Subcutaneous abdominal adipose tissue (tissue), 5 donors: ENCODE measurements around the gene CSTF2T.

Experiments used
- H3K27ac ChIP-seq: one replicate; pipeline ENCODE4 v1.7.0; 2013; ENCODE audit warnings: low read depth, mild to moderate bottlenecking, inconsistent platforms, low read length, moderate library complexity
- H3K27me3 ChIP-seq, 5 donors: one replicate each; pipeline ENCODE4 v1.7.0; 2013; ENCODE audit warnings: low read length in 5 of 5, inconsistent platforms in 1 of 5; ENCODE audit not compliant: control insufficient read depth in 5 of 5, insufficient read depth in 4 of 5
- H3K36me3 ChIP-seq, 5 donors: one replicate each; pipeline ENCODE4 v1.7.0; 2013; ENCODE audit warnings: low read length in 5 of 5; ENCODE audit not compliant: control insufficient read depth in 5 of 5, insufficient read depth in 5 of 5
- H3K4me1 ChIP-seq, 5 donors: one replicate each; pipeline ENCODE4 v1.7.0; 2013; ENCODE audit warnings: low read length in 5 of 5, mild to moderate bottlenecking in 3 of 5, moderate library complexity in 1 of 5; ENCODE audit not compliant: control insufficient read depth in 5 of 5, insufficient read depth in 5 of 5
- H3K4me3 ChIP-seq, 5 donors: one replicate each; pipeline ENCODE4 v1.7.0; 2013; ENCODE audit warnings: low read length in 5 of 5, low read depth in 1 of 5
- H3K9ac ChIP-seq, 5 donors: one replicate each; pipeline ENCODE4 v1.7.0; 2013; ENCODE audit warnings: low read length in 5 of 5, mild to moderate bottlenecking in 4 of 5, moderate library complexity in 3 of 5
- H3K9me3 ChIP-seq, 5 donors: one replicate each; pipeline ENCODE4 v1.7.0; 2013; ENCODE audit warnings: low read length in 5 of 5; ENCODE audit not compliant: control insufficient read depth in 5 of 5
- donor health status: healthy.
- donor health status: healthy.
- donor health status: healthy.
- donor health status: healthy.
- donor health status: healthy.

Gene CSTF2T

GRCh38 chr10:51699475-51700227 is at the start of gene CSTF2T:
Gene CSTF2T, minus strand, starts transcription at chr10:51699595. Its CDS starts 46 bp downstream, at chr10:51699549.
- no peaks in the 10 kb centered on the region for H3K27me3 ChIP-seq

GRCh38 chr10:51748959-51749358 is 49.6 kb upstream of the CSTF2T start:
- no peaks in the 10 kb centered on the region for H3K36me3 ChIP-seq

More at GRCh38 chr10:51699475-51700227, at the start of gene CSTF2T:
- Histone ChIP-seq H3K9ac (peak within 1 kb of the TSS; percentile 84 to 94 (median 93)), H3K36me3 (peaks cover 0 to 5% (median 3%) of the 10 kb centered on the region in 5 donors), H3K27ac (peak within 1 kb of the TSS; percentile 95), H3K4me3 (peak within 1 kb of the TSS; percentile 76 to 100 (median 95)), H3K9me3 (no peaks in the 10 kb centered on the region), H3K4me1 (peaks cover 8 to 37% (median 32%) of the 10 kb centered on the region in 5 donors)

GRCh38 chr10:51747216-51747615 is 47.8 kb upstream of the CSTF2T start:
- Histone ChIP-seq H3K4me3 (no peak overlapping the region), H3K4me1 (no peaks in the 10 kb centered on the region), H3K27ac (no peak overlapping the region), H3K27me3 (no peaks in the 10 kb centered on the region), H3K9me3 (no peaks in the 10 kb centered on the region), H3K36me3 (no peaks in the 10 kb centered on the region), H3K9ac (no peak overlapping the region)

More at GRCh38 chr10:51748959-51749358, 49.6 kb upstream of the CSTF2T start:
- Histone ChIP-seq H3K27ac (no peak overlapping the region), H3K4me1 (no peaks in the 10 kb centered on the region), H3K9me3 (no peaks in the 10 kb centered on the region), H3K27me3 (no peaks in the 10 kb centered on the region), H3K4me3 (no peak overlapping the region), H3K9ac (no peak overlapping the region)

- Histone ChIP-seq H3K36me3 (no peaks in the 10 kb centered on the region), H3K27ac (no peak overlapping the region), H3K27me3 (no peaks in the 10 kb centered on the region), H3K4me3 (no peak overlapping the region), H3K9ac (no peak overlapping the region), H3K9me3 (no peaks in the 10 kb centered on the region), H3K4me1 (no peaks in the 10 kb centered on the region)
These were observed 46.0 kb upstream of the CSTF2T start for GRCh38 chr10:51745397-51745796.

- Histone ChIP-seq H3K4me3 (no peak overlapping the region), H3K9ac (no peak overlapping the region), H3K36me3 (no peaks in the 10 kb centered on the region), H3K4me1 (no peaks in the 10 kb centered on the region), H3K9me3 (no peaks in the 10 kb centered on the region), H3K27me3 (no peaks in the 10 kb centered on the region), H3K27ac (no peak overlapping the region)
These were observed 45.0 kb upstream of the CSTF2T start for GRCh38 chr10:51744235-51745000.

GRCh38 chr10:51743146-51743545 is 43.8 kb upstream of the CSTF2T start:
- no peak overlapping the region for H3K27ac ChIP-seq
- H3K27me3 ChIP-seq: no peaks in the 10 kb centered on the region
- H3K4me3 ChIP-seq: no peak overlapping the region

GRCh38 chr10:51733057-51733456 is 33.7 kb upstream of the CSTF2T start:
- Histone ChIP-seq H3K9me3 (no peaks in the 10 kb centered on the region), H3K36me3 (no peaks in the 10 kb centered on the region)

More at GRCh38 chr10:51743146-51743545, 43.8 kb upstream of the CSTF2T start:
- Histone ChIP-seq H3K4me1 (no peaks in the 10 kb centered on the region), H3K36me3 (no peaks in the 10 kb centered on the region), H3K9ac (no peak overlapping the region), H3K9me3 (no peaks in the 10 kb centered on the region)

GRCh38 chr10:51729822-51730555 is 30.6 kb upstream of the CSTF2T start:
- Histone ChIP-seq H3K4me1 (no peaks in the 10 kb centered on the region), H3K27me3 (no peaks in the 10 kb centered on the region), H3K36me3 (no peaks in the 10 kb centered on the region), H3K4me3 (no peak overlapping the region), H3K27ac (no peak overlapping the region), H3K9me3 (no peaks in the 10 kb centered on the region), H3K9ac (no peak overlapping the region)

More at GRCh38 chr10:51733057-51733456, 33.7 kb upstream of the CSTF2T start:
- Histone ChIP-seq H3K4me1 (no peaks in the 10 kb centered on the region), H3K27me3 (no peaks in the 10 kb centered on the region), H3K4me3 (no peak overlapping the region), H3K27ac (no peak overlapping the region), H3K9ac (no peak overlapping the region)

GRCh38 chr10:51724038-51724437 is 24.6 kb upstream of the CSTF2T start:
- Histone ChIP-seq H3K9ac (no peak overlapping the region), H3K4me1 (no peaks in the 10 kb centered on the region), H3K9me3 (no peaks in the 10 kb centered on the region), H3K27ac (no peak overlapping the region), H3K4me3 (no peak overlapping the region), H3K27me3 (no peaks in the 10 kb centered on the region), H3K36me3 (no peaks in the 10 kb centered on the region)
